ENCODE measurements around the gene SLC24A2. TPM values are rescaled to one million over a fixed set of nuclear protein-coding genes. Genes with fewer than 3 reads are reported as not detected.

SLC24A2 gene
- total RNA-seq, 2 donors from 2014 or later: 0.05 TPM

DNA sequence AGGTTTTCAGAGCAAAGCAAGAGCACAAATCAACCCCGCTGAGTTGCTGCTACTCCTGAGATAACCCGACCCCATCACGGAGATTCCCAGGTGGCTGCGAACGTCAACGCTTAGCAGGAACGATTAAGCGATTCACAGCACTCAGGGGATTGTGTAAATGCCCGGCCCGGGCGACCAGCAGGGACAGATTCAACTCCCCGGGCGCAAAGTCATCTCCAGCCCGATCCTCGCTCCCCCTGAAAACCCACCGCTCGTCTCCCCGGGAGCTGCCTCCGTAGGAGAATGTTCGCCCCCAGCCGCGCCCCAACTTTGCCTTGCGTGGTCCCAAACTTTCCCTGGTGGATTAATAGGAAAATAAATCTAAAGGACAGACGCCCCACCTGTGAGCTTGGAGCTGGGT, 685 bp downstream of the SLC24A2 start:
- no peak overlapping the region for H3K4me3 ChIP-seq
- intact Hi-C loops (cut with DNase I): no loop called here

DNA sequence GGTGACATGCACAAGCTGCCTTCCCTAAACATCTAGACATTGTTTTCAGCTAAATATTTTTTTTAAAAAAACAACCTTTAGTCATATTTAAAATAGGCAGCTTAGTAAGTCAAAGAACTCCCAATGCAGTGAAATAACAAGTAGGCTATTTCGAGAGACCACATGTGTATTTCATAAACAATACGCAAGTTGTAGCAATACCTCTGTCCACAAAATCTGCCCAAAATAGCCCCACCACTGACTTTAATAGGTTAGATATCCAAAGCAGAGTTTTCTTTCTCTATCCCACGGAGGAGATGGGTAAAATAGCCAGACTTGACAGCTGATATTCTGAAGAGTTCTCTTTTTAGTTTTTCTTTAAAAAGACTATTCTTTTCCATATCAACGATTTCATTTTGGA, 1.2 kb downstream of the SLC24A2 start:
- TF ChIP-seq, protein P1, sequence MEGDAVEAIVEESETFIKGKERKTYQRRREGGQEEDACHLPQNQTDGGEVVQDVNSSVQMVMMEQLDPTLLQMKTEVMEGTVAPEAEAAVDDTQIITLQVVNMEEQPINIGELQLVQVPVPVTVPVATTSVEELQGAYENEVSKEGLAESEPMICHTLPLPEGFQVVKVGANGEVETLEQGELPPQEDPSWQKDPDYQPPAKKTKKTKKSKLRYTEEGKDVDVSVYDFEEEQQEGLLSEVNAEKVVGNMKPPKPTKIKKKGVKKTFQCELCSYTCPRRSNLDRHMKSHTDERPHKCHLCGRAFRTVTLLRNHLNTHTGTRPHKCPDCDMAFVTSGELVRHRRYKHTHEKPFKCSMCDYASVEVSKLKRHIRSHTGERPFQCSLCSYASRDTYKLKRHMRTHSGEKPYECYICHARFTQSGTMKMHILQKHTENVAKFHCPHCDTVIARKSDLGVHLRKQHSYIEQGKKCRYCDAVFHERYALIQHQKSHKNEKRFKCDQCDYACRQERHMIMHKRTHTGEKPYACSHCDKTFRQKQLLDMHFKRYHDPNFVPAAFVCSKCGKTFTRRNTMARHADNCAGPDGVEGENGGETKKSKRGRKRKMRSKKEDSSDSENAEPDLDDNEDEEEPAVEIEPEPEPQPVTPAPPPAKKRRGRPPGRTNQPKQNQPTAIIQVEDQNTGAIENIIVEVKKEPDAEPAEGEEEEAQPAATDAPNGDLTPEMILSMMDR (IDR thresholded peaks at IDR 0.05): no peak
- Histone ChIP-seq H3K27me3 (peaks cover 13% of the 10 kb centered on the region), H3K9me3 (no peaks in the 10 kb centered on the region), H3K4me3 (no peak overlapping the region), H3K4me1 (no peaks in the 10 kb centered on the region), H3K9ac (ENCODE audit: low read depth in 2 of 2, low read length in 2 of 2) (no peak overlapping the region), H3K27ac (no peak overlapping the region), H3K36me3 (no peaks in the 10 kb centered on the region)
- no peak for DNase-seq
- intact Hi-C loops (cut with DNase I): no loop called here

More for the DNA sequence above, 685 bp downstream of the SLC24A2 start:
- Histone ChIP-seq H3K36me3 (no peaks in the 10 kb centered on the region), H3K9me3 (no peaks in the 10 kb centered on the region), H3K27ac (no peak overlapping the region), H3K27me3 (peaks cover 13% of the 10 kb centered on the region), H3K9ac (ENCODE audit: low read depth in 2 of 2, low read length in 2 of 2) (no peak overlapping the region), H3K4me1 (no peaks in the 10 kb centered on the region)
- TF ChIP-seq, protein P1 (IDR thresholded peaks at IDR 0.05): no peak
- DNase-seq: no peak

DNA sequence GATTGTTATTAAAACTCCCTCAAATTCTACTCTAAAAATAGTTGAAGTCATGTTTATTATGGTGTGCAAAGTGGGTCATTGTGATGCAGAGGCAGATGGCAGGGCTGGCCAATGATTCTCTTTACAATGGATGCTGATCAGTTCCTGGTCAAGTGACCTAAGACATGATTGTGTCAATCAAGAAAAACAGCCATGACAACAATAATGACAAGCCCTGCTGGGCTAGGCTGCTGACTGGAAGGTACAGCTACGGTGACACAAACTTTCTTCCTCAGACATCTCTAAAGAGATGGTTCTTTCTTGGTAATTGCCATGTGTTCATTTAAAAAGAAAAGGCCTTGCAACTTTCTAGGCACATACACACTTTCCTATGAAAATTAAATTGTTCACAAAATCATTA, 3.6 kb downstream of the SLC24A2 start:
- intact Hi-C loops (cut with DNase I): no loop called here
- H3K9ac ChIP-seq (ENCODE audit: low read depth in 2 of 2, low read length in 2 of 2): no peak overlapping the region
- H3K9me3 ChIP-seq: no peaks in the 10 kb centered on the region
- H3K4me3 ChIP-seq: no peak overlapping the region
- no peak overlapping the region for H3K27ac ChIP-seq
- TF ChIP-seq, protein P1 (IDR thresholded peaks at IDR 0.05): no peak
- no peaks in the 10 kb centered on the region for H3K4me1 ChIP-seq
- no peak for DNase-seq
- peaks cover 13% of the 10 kb centered on the region for H3K27me3 ChIP-seq
- H3K36me3 ChIP-seq: no peaks in the 10 kb centered on the region

DNA sequence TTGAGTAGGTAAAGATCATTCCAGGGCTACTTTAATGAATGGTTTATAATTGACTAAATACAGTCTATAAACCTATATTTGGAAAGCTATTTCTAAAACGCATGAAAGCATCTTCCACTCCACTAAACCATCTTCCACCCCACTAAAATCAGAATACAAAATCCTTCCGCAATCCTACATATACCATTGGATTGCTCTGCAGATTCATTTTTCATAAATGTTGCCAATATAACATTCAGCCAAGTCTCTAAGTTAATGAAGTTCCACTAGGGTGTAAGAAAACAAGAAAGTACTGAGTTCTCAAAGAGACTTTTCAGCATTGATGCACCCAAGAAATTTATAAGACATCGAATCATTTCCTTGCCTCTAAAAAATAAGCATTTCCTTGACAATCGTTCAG, 4.7 kb downstream of the SLC24A2 start:
- H3K27me3 ChIP-seq: peaks cover 12% of the 10 kb centered on the region
- intact Hi-C loops (cut with DNase I): no loop called here

DNA sequence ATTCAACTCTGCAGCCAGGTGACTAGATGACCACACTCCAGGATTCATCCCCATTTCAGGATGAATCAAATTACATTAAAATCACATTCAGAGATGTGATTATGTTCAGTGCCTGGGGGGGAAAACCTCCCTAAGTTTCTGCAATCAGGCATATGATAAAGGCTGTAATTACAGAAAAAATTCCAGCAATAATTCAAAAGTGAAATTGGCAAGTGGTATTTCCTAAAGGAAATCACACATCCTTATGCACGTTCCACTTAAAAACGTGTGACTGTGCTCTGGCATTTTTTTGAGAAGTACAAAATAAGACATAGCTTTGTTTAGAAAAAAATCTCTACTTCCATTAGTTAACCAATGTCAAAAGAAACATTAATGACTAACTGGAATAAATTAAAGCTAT, 5.3 kb downstream of the SLC24A2 start:
- TF ChIP-seq, protein P1 (IDR thresholded peaks at IDR 0.05): no peak
- DNase-seq: no peak
- no peak overlapping the region for H3K4me3 ChIP-seq
- H3K9ac ChIP-seq (ENCODE audit: low read depth in 2 of 2, low read length in 2 of 2): no peak overlapping the region
- intact Hi-C loops (cut with DNase I): no loop called here
- no peaks in the 10 kb centered on the region for H3K4me1 ChIP-seq
- peaks cover 5% of the 10 kb centered on the region for H3K27me3 ChIP-seq
- no peak overlapping the region for H3K27ac ChIP-seq
- H3K9me3 ChIP-seq: no peaks in the 10 kb centered on the region
- no peaks in the 10 kb centered on the region for H3K36me3 ChIP-seq

More for the DNA sequence above, 4.7 kb downstream of the SLC24A2 start:
- Histone ChIP-seq H3K27ac (no peak overlapping the region), H3K9ac (ENCODE audit: low read depth in 2 of 2, low read length in 2 of 2) (no peak overlapping the region), H3K4me1 (no peaks in the 10 kb centered on the region), H3K9me3 (no peaks in the 10 kb centered on the region), H3K36me3 (no peaks in the 10 kb centered on the region), H3K4me3 (no peak overlapping the region)
- TF ChIP-seq, protein P1 (IDR thresholded peaks at IDR 0.05): no peak
- no peak for DNase-seq

DNA sequence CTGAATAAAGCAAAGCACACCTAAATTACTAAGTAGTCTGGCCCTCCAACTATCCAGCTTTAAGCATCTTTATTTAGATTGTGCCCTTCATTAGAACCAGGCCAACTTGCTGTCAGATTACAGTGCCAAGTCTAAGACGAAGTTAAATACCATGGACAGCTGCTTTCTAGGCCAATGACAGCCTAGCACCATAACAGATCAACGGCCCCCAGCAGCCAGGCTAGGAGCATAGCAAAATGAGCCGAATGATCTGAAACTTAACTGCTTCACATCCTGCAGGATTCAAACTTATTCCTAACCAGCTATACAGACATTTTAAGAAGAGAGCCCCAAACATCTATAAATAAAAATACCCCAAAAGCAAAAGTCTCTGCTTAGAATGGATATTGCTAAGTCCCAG, 6.8 kb downstream of the SLC24A2 start:
- intact Hi-C loops (cut with DNase I): no loop called here
- no peaks in the 10 kb centered on the region for H3K4me1 ChIP-seq
- no peak overlapping the region for H3K4me3 ChIP-seq
- H3K27me3 ChIP-seq: no peaks in the 10 kb centered on the region
- TF ChIP-seq, protein P1 (IDR thresholded peaks at IDR 0.05): no peak
- H3K27ac ChIP-seq: no peak overlapping the region
- no peaks in the 10 kb centered on the region for H3K36me3 ChIP-seq
- no peaks in the 10 kb centered on the region for H3K9me3 ChIP-seq
- no peak for DNase-seq
- H3K9ac ChIP-seq (ENCODE audit: low read depth in 2 of 2, low read length in 2 of 2): no peak overlapping the region
